Loucy (cell line): ENCODE data around the gene ALDOA.
"Not testable (repeated sequence)": the region's sequence is repeated elsewhere in the genome, so short reads cannot be mapped to it uniquely, and the experiment has no call there.

Source experiments
- CTCF ChIP-seq: fragments of 200-600 bp; sonication (generic); conservative IDR thresholded peaks from 2 replicates; pipeline ENCODE4 v1.5.1; 2014; ENCODE audit warnings: mild to moderate bottlenecking, antibody characterized with exemption, low read length
- EZH2phosphoT487 ChIP-seq: fragments of 200-600 bp; IDR thresholded peaks from 2 replicates; pipeline ENCODE4 v1.6.1; 2018; ENCODE audit warnings: antibody characterized with exemption, mild to moderate bottlenecking, moderate library complexity, borderline replicate concordance

GRCh38 chr16:30114833-30115232, 49.3 kb downstream of the ALDOA start:
- not testable (repeated sequence) for TF ChIP-seq CTCF, EZH2phosphoT487
